D721Med (cell line): Measurements from ENCODE around the gene GNG7.
"Not testable (repeated sequence)": the region's sequence is repeated elsewhere in the genome, so short reads cannot be mapped to it uniquely, and the experiment has no call there.

Source experiments
- DNase-seq: peaks from one replicate; pipeline ENCODE4 v3.0.0; 2011; ENCODE audit warnings: low spot score; ENCODE audit not compliant: insufficient read length
- FAIRE-seq: peaks from 2 replicates; lab custom pipeline; 2011; peaks lifted over from hg19 to GRCh38; lab: Jason Lieb, UNC
- TF ChIP-seq, protein P1 (sequence below): IDR thresholded peaks from 2 replicates; pipeline ENCODE4 v1.5.1; 2012; ENCODE audit warnings: mild to moderate bottlenecking, control low read depth; ENCODE audit not compliant: insufficient read depth; ENCODE audit errors: missing control alignments

GNG7 gene

DNA sequence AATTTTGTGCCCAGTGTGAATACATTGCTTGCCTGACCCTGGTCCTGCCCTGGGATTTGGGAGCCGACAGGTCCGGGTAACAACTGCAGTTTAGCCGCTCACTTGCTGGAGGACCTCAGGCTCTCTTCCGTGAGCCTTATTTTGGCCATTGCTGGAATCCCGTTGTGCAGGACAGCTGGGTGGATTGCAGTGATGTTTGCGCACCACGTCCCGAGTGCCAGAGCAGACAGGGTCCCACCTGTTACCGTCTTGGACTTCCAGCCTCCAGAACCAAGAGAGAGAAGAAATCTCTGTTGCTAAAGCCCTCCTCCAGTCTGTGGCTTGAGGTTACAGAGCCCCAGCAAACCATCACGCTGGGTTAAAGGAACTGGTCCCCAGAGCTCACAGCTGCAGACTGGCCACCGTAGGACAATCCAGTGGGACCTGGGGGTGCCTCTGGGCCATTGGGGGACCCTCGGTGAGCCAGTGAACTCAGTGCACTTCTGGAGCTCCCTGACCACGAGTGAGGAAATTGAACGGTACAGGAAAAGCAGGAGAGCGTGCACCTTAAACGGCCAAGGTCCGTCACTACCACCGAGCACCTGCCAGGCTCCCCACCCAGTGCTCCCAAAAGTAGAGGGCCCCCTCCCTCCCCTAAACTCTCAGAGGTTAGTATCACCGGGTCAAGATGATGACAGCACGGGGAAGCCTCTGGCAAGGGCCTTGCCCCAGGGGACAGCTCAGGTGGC, 92.9 kb downstream of the GNG7 start:
- no peak for FAIRE-seq

DNA sequence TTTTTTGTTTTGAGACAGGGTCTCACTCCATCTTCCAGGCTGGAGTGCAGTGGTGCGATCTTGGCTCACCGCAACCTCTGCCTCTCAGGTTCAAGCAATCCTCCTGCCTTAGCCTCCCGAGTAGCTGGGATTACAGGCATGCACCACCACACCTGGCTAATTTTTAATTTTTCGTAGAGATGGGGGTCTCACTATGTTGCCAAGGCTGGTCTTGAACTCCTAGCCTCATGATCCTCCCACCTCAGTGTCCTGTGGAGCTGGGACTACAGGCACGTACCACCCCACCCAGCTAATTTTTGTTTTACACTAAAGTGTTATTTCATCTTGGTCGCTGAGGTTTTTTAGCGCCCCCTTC, 93.5 kb downstream of the GNG7 start:
- FAIRE-seq, DNase-seq: not testable (repeated sequence)

More for the DNA sequence above, 92.9 kb downstream of the GNG7 start:
- TF ChIP-seq, protein P1, sequence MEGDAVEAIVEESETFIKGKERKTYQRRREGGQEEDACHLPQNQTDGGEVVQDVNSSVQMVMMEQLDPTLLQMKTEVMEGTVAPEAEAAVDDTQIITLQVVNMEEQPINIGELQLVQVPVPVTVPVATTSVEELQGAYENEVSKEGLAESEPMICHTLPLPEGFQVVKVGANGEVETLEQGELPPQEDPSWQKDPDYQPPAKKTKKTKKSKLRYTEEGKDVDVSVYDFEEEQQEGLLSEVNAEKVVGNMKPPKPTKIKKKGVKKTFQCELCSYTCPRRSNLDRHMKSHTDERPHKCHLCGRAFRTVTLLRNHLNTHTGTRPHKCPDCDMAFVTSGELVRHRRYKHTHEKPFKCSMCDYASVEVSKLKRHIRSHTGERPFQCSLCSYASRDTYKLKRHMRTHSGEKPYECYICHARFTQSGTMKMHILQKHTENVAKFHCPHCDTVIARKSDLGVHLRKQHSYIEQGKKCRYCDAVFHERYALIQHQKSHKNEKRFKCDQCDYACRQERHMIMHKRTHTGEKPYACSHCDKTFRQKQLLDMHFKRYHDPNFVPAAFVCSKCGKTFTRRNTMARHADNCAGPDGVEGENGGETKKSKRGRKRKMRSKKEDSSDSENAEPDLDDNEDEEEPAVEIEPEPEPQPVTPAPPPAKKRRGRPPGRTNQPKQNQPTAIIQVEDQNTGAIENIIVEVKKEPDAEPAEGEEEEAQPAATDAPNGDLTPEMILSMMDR = no peak
- no peak for DNase-seq

DNA sequence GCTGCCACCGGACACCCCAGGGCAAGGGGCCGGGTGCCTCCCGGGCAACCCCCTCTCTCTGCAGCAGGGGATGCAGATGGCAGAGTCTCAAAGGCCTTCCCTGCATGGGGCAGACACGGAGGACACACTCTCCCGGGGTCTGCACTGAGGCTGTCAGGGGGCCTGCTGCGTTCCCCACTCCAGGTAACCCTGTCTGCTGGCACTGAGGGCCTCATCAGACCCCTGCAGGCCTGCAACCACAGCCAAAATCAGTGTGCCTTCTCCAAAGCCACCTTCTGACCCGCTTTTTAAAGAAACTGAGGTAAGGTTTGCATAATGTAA, 93.9 kb downstream of the GNG7 start:
- TF ChIP-seq, protein P1 = no peak
- FAIRE-seq = no peak
- no peak for DNase-seq

DNA sequence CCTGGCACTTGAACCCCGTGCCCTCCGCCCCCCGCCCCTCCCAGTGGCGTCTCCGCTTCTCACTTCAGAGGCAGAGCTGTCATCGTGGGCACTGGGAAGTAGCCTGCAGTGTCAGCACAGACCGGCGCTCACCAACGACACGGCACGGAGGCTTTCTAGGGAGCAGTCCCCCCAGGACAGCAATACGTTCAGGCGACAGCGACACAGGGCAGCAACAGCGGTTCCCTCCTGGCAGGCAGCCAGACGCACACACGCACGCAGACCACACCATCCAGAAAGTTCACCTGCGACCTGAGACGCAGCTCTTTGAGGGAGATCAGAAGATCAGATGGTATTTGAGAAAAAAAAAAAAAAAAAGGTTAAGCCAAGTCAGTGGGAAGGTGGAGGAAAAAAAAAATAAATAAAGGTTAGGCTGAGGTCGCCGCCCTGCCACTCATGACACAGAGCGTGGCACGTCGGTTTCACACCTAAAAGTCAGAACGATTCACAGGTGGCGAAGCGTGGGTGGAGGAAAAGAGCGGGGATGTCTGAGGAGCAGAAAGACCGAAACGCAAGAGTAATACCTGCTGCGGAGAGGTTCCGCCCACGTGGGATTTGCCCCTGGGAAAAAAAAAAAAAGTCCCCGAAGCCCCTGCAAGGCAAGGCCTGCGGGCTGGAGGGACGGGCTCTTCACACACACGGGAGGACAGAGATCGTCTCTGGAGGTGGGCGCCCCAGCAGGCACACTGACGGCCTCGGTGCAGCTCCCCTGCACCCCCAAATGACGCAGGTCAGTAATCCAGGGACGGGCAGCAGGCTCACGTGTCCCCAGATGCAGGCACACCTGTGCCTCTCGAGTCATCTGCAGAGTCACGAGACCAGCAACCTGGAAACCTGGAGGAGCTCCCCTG, 94.5 kb downstream of the GNG7 start:
- DNase-seq (no peak), FAIRE-seq (no peak)
- TF ChIP-seq, protein P1 = no peak

DNA sequence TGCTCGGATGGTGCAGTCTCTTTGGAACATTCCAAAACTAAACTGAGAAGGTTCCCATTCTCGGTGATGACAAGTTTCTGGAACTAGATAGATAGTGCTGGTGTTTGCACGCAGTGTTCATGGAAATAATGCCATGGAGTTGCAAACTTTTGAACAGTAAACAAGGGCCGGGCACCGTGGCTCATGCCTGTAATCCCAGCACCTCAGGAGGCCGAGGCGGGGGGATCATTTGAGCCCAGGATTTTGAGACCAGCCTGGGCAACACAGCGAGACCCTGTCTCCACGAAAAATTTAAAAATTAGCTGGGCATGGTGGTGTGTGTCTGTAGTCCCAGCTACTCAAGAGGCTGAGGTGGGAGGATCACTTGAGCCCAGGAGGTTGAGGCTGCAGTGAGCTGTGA, 95.7 kb downstream of the GNG7 start:
- not testable (repeated sequence) for FAIRE-seq, DNase-seq

DNA sequence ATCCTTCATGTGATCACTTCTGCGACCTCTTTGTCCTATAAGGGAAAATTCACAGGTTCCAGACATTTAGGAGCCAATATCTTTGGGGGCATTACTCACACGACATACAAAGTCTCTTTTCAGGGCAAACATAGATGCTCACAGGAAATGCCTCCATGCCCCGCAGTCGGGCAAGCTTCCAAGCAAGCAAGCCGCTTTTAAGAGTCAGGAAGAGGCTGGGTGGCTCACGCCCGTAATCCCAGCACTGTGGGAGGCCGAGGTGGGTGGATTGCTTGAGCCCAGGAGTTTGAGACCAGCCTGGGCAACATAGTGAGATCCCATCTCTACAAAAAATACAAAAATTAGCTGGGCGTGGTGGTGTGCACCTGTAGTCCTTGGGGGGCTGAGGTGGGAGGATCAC, 96.6 kb downstream of the GNG7 start:
- DNase-seq = peak; percentile 3
- not testable (repeated sequence) for FAIRE-seq

DNA sequence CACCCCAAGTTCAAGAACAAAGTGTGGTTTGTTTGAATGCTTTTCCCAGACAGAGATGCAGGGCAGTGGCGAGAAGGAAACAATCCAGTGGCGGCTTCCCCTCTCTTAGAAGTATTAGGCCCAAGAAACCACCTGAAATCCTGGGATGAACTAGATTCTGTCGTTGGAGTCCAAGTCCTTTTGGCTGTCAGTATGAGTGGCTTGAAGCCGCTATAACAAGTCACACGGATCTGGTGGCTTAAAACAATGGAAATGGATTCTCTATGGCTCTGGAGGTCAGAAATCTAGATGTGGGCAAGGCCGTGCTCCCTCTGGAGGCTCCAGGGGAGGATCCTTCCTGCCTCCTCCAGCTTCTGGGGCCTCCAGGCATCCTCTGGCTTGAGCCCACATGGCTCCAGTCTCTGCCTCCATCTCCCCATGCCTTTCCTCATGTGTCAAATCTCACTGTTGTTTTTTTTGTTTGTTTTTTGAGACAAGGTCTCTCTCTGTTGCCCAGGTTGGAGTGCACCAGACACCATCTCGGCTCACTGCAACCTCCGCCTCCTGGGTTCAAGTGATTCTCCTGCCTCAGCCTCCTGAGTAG, 97.7 kb downstream of the GNG7 start:
- TF ChIP-seq, protein P1 = no peak
- DNase-seq (no peak), FAIRE-seq (no peak)

DNA sequence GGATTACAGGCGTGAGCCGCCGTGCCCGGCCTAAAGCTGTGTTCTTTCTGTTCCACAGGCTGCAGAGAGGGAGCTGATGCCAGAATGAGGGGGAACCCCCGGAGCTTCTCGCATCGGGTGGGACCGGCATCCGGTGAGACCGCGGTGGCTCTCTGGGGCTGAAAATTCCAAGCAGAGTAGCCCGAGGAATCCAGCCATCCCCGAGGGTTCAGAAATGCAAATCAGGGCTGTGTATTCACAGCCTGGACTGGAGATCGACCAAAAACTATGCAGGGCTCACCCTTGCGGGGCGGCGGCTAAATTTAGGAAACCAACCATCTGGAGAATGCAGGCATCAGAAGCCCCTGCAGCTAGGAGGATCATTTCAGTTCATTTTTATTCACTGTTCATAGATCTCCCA, 99.2 kb downstream of the GNG7 start:
- FAIRE-seq (no peak), DNase-seq (peak; percentile 7)
- TF ChIP-seq, protein P1 = no peak
